Uterus (tissue), 2 donors: ENCODE measurements around the gene GADD45A.

Experiments
- CTCF ChIP-seq, 4 experiments: fragments of 200-600 bp in 2 of 4; fragments of 450-650 bp in 2 of 4; sonication (generic) in 2 of 4; IDR thresholded peaks; one replicate each; pipeline ENCODE4 v1.5.1; 2016 to 2019; ENCODE audit warnings: antibody characterized with exemption in 4 of 4, mild to moderate bottlenecking in 2 of 4, moderate library complexity in 1 of 4
- POLR2A ChIP-seq, 2 donors: fragments of 450-650 bp; IDR thresholded peaks; one replicate each; pipeline ENCODE4 v1.6.1; 2016; ENCODE audit warnings: antibody characterized with exemption in 2 of 2, mild to moderate bottlenecking in 1 of 2, moderate library complexity in 1 of 2

GRCh38 chr1:67650061-67650460 is 34.9 kb upstream of the GADD45A start:
- TF ChIP-seq CTCF (IDR thresholded peaks at IDR 0.05) (no peak), POLR2A (IDR thresholded peaks at IDR 0.05) (no peak)
